Measurements from ENCODE around the gene SMYD3.

Gene SMYD3

DNA sequence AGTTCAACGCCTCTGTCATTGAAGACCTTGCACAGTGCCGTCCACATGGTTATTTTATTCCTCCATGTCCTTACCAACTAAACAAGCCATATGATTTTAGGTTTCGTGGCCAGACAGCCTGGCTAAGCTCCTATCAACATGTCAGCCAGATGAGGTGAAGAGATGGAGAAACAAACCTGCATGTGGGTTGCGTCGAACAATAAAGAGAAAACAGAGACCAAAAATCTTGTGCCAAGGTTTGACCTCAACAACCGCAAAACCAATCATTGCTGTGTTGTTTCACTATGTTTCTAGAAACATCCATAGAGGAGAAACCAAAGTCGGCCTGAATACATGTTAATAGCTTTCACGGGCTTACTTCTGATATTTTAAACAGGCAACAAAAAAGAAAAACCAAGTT is 544.6 kb downstream of the SMYD3 start:
- Histone ChIP-seq H3K4me3 (ENCODE audit: low read length) (no peak overlapping the region), H3K79me2 (ENCODE audit: control insufficient read depth, low read length) (no peaks in the 10 kb centered on the region), H3F3A (ENCODE audit: control insufficient read depth, insufficient read depth) (no peaks in the 10 kb centered on the region), H3K27me3 (ENCODE audit: control insufficient read depth, low read length) (no peaks in the 10 kb centered on the region), H3K9me2 (replicated peaks; ENCODE audit: control insufficient read depth, low read length) (no peaks in the 10 kb centered on the region), H3K9me3 (ENCODE audit: control insufficient read depth, insufficient read depth, low read length) (no peaks in the 10 kb centered on the region), H4K20me1 (ENCODE audit: control insufficient read depth, insufficient read depth, low read depth, low read length) (no peaks in the 10 kb centered on the region), H3K36me3 (ENCODE audit: control insufficient read depth, low read length) (no peaks in the 10 kb centered on the region), H3K27ac (ENCODE audit: low read depth, low read length) (no peak overlapping the region), H3K4me2 (ENCODE audit: low read length) (no peak overlapping the region), H3K4me1 (ENCODE audit: control insufficient read depth, low read length) (no peaks in the 10 kb centered on the region)
- TF ChIP-seq EZH2phosphoT487 (IDR thresholded peaks at IDR 0.05; ENCODE audit: borderline replicate concordance, low read length) (no peak), CTCF (IDR thresholded peaks at IDR 0.05; ENCODE audit: low read depth, low read length, poor library complexity, severe bottlenecking) (no peak)

GRCh38 chr1:245961137-245961540 is 545.9 kb downstream of the SMYD3 start:
- Histone ChIP-seq H3K4me3 (ENCODE audit: low read length) (no peak overlapping the region), H3K9me3 (ENCODE audit: control insufficient read depth, insufficient read depth, low read length) (no peaks in the 10 kb centered on the region), H3K79me2 (ENCODE audit: control insufficient read depth, low read length) (no peaks in the 10 kb centered on the region), H3K27me3 (ENCODE audit: control insufficient read depth, low read length) (no peaks in the 10 kb centered on the region), H4K20me1 (ENCODE audit: control insufficient read depth, insufficient read depth, low read depth, low read length) (no peaks in the 10 kb centered on the region), H3K4me2 (ENCODE audit: low read length) (no peak overlapping the region), H3K27ac (ENCODE audit: low read depth, low read length) (no peak overlapping the region), H3K4me1 (ENCODE audit: control insufficient read depth, low read length) (peaks cover 9% of the 10 kb centered on the region), H3F3A (ENCODE audit: control insufficient read depth, insufficient read depth) (no peaks in the 10 kb centered on the region), H3K9me2 (replicated peaks; ENCODE audit: control insufficient read depth, low read length) (no peaks in the 10 kb centered on the region), H3K36me3 (ENCODE audit: control insufficient read depth, low read length) (no peaks in the 10 kb centered on the region)
- TF ChIP-seq EZH2phosphoT487 (IDR thresholded peaks at IDR 0.05; ENCODE audit: borderline replicate concordance, low read length) (no peak), CTCF (IDR thresholded peaks at IDR 0.05; ENCODE audit: low read depth, low read length, poor library complexity, severe bottlenecking) (no peak)

GRCh38 chr1:245960171-245960570 is 546.9 kb downstream of the SMYD3 start:
- H3F3A ChIP-seq (ENCODE audit: control insufficient read depth, insufficient read depth): no peaks in the 10 kb centered on the region
- H3K27ac ChIP-seq (ENCODE audit: low read depth, low read length): no peak overlapping the region
- H3K4me2 ChIP-seq (ENCODE audit: low read length): no peak overlapping the region
- H3K4me1 ChIP-seq (ENCODE audit: control insufficient read depth, low read length): peaks cover 19% of the 10 kb centered on the region
- no peaks in the 10 kb centered on the region for H3K27me3 ChIP-seq (ENCODE audit: control insufficient read depth, low read length)
- no peaks in the 10 kb centered on the region for H3K9me3 ChIP-seq (ENCODE audit: control insufficient read depth, insufficient read depth, low read length)
- no peaks in the 10 kb centered on the region for H3K36me3 ChIP-seq (ENCODE audit: control insufficient read depth, low read length)
- no peaks in the 10 kb centered on the region for H4K20me1 ChIP-seq (ENCODE audit: control insufficient read depth, insufficient read depth, low read depth, low read length)
- no peaks in the 10 kb centered on the region for H3K79me2 ChIP-seq (ENCODE audit: control insufficient read depth, low read length)
- TF ChIP-seq EZH2phosphoT487 (IDR thresholded peaks at IDR 0.05; ENCODE audit: borderline replicate concordance, low read length) (no peak), CTCF (IDR thresholded peaks at IDR 0.05; ENCODE audit: low read depth, low read length, poor library complexity, severe bottlenecking) (no peak)
- H3K9me2 ChIP-seq (replicated peaks; ENCODE audit: control insufficient read depth, low read length): no peaks in the 10 kb centered on the region
- no peak overlapping the region for H3K4me3 ChIP-seq (ENCODE audit: low read length)

GRCh38 chr1:245958016-245958415 is 549.1 kb downstream of the SMYD3 start:
- Histone ChIP-seq H3K79me2 (ENCODE audit: control insufficient read depth, low read length) (no peaks in the 10 kb centered on the region), H3K4me2 (ENCODE audit: low read length) (no peak overlapping the region), H4K20me1 (ENCODE audit: control insufficient read depth, insufficient read depth, low read depth, low read length) (no peaks in the 10 kb centered on the region), H3K4me1 (ENCODE audit: control insufficient read depth, low read length) (peaks cover 41% of the 10 kb centered on the region), H3K36me3 (ENCODE audit: control insufficient read depth, low read length) (no peaks in the 10 kb centered on the region), H3K27me3 (ENCODE audit: control insufficient read depth, low read length) (no peaks in the 10 kb centered on the region), H3K9me2 (replicated peaks; ENCODE audit: control insufficient read depth, low read length) (no peaks in the 10 kb centered on the region), H3K27ac (ENCODE audit: low read depth, low read length) (no peak overlapping the region), H3K4me3 (ENCODE audit: low read length) (no peak overlapping the region), H3F3A (ENCODE audit: control insufficient read depth, insufficient read depth) (peaks cover 10% of the 10 kb centered on the region), H3K9me3 (ENCODE audit: control insufficient read depth, insufficient read depth, low read length) (no peaks in the 10 kb centered on the region)
- TF ChIP-seq EZH2phosphoT487 (IDR thresholded peaks at IDR 0.05; ENCODE audit: borderline replicate concordance, low read length) (no peak), CTCF (IDR thresholded peaks at IDR 0.05; ENCODE audit: low read depth, low read length, poor library complexity, severe bottlenecking) (no peak)

Data from DOHH2 (cell line).